ENCODE data around the gene DYRK3.
A peak's percentile ranks its signal among the peaks of the same experiment; 100 is the strongest.

- TF ChIP-seq EGR1 (IDR thresholded peaks at IDR 0.05; ENCODE audit: borderline replicate concordance in 1 of 2, low read depth in 2 of 2, low read length in 2 of 2) (no peak), POLR2AphosphoS5 (IDR thresholded peaks at IDR 0.05; ENCODE audit: low read length) (no peak), NFIC (IDR thresholded peaks at IDR 0.05; ENCODE audit: low read depth, low read length) (no peak), CTCF (IDR thresholded peaks at IDR 0.05 in 2 of 3, conservative IDR thresholded peaks at IDR 0.05 in 1 of 3; ENCODE audit: control insufficient read depth in 2 of 3, extremely low read depth in 1 of 3, insufficient read depth in 1 of 3, low read depth in 3 of 3, low read length in 3 of 3) (no peak), TAF1 (IDR thresholded peaks at IDR 0.05; ENCODE audit: borderline replicate concordance, low read depth, low read length) (no peak), EP300 (IDR thresholded peaks at IDR 0.05; ENCODE audit: borderline replicate concordance in 1 of 2, control insufficient read depth in 1 of 2, low read depth in 2 of 2, low read length in 2 of 2) (no peak), MAX (IDR thresholded peaks at IDR 0.05; ENCODE audit: low read depth, low read length) (no peak), SPI1 (IDR thresholded peaks at IDR 0.05; ENCODE audit: borderline replicate concordance, insufficient read depth, low read depth, low read length) (no peak), MTA3 (IDR thresholded peaks at IDR 0.05; ENCODE audit: borderline replicate concordance, low read length) (no peak), POLR2A (IDR thresholded peaks at IDR 0.05; ENCODE audit: low read depth, low read length) (peak; percentile 64), CBX5 (IDR thresholded peaks at IDR 0.05; ENCODE audit: low read depth) (no peak)
Measured at GRCh38 chr1:206684478-206685333, 49.4 kb downstream of the DYRK3 start, which contains the start of gene MAPKAPK2.
